ENCODE measurements around the gene MYL6B.
"Not testable (repeated sequence)": the region's sequence is repeated elsewhere in the genome, so short reads cannot be mapped to it uniquely, and the experiment has no call there.

Gene MYL6B

DNA sequence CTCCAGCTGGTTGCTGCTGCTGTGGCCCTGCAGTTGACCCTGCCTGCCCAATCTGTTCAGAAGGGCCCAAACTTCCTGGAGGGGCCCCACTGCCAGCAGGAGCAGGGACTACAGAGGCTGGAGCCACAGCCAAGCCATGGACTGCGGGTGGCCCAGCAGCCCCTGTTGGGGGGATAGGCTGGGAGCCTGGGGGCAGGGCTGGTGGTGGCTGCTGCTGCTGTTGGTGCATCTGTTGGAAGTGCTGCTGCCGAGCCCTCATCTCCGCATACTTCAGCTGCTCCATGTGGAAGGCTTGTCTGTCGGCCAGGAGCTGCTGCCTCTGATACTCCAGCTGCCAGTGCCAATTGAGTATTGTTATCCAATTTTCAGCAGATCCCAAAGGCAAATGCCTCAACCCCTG, 13.0 kb downstream of the MYL6B start:
- no peak for DNase-seq (ENCODE audit: low read depth, low spot score)

DNA sequence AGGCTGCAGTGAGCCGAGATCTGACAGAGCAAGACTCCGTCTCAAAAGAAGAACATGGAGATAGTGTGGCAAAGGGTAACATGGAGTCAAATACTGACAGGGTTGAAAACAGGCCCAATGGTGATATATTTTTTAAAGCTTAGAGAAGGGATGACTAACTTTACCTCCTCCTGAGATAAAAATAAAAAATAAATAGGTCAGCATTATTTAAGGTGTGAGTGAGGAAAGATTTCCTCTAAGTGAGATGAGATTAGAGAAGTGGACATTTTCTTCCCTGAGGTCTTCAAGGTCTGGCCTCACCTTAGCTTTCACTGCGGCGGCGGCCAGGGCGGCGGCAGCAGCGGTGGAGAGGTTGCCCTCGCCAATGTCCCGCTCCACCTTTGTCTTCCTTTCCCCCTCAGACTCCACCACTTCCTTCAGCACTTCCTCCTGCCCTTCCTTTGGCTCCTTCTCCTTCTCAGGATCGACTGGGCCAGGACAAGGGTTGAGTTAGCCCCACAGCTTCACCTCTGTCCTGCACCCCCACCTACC, 16.9 kb downstream of the MYL6B start:
- no peak for DNase-seq (ENCODE audit: low read depth, low spot score)

- no peak for DNase-seq (ENCODE audit: low read depth, low spot score)
Measured at GRCh38 chr12:56172839-56173238, 20.5 kb downstream of the MYL6B start.

- no peak for DNase-seq (ENCODE audit: low read depth, low spot score)
Measured at GRCh38 chr12:56178347-56178746, 26.0 kb downstream of the MYL6B start.

DNA sequence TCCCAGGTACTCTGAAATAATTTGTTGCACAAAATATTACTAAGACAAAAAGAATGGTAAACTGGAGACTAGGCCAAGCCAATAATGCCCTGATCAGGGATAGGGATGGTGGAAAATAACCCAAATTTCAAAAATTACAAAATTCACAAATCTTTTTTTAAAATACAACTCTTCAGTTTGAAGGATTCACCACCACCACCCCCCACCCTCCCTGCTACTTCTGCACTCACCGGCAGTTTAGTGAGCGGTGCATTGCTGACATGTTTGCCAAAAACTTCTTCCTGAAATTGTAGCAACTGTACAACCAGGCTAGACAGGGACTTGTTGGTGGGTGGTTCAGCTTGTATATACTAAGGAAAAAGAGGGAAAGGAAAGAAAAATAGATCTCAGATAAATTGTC, 34.6 kb downstream of the MYL6B start:
- no peak for DNase-seq (ENCODE audit: low read depth, low spot score)

DNA sequence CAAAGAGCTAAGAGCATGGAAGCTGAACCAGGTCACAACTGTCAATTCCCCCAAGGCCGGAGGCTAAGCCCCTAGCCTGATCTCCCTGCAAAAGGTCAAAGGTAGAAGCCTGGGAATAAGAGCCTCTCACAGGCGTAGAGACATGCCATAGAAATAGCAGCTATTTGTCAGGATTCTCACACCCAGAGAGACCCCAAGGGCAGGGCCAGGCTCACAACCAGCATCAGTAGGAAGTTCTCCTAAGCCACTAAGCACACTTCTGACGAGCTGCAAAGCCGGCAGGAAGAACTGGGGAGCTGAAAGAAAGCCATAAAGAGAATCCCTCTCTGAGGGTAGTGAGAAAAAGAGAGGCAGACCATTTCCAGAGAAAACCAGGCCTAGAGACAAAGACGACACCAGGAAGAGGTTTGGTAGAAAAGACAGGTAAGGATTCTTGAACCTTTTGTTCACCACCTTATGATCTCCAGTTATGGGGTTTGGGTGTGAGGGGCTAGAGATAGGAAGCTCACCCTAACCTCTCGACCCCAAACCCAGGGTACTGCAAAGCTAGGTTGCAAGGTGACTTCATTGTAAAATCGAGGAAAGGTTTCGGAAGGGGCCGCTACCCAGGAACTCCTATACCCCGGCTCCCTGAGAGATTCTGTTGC, 35.9 kb downstream of the MYL6B start:
- no peak for DNase-seq (ENCODE audit: low read depth, low spot score)

- DNase-seq (ENCODE audit: low read depth, low spot score) = no peak
Measured at GRCh38 chr12:56188778-56189098, 36.4 kb downstream of the MYL6B start.

DNA sequence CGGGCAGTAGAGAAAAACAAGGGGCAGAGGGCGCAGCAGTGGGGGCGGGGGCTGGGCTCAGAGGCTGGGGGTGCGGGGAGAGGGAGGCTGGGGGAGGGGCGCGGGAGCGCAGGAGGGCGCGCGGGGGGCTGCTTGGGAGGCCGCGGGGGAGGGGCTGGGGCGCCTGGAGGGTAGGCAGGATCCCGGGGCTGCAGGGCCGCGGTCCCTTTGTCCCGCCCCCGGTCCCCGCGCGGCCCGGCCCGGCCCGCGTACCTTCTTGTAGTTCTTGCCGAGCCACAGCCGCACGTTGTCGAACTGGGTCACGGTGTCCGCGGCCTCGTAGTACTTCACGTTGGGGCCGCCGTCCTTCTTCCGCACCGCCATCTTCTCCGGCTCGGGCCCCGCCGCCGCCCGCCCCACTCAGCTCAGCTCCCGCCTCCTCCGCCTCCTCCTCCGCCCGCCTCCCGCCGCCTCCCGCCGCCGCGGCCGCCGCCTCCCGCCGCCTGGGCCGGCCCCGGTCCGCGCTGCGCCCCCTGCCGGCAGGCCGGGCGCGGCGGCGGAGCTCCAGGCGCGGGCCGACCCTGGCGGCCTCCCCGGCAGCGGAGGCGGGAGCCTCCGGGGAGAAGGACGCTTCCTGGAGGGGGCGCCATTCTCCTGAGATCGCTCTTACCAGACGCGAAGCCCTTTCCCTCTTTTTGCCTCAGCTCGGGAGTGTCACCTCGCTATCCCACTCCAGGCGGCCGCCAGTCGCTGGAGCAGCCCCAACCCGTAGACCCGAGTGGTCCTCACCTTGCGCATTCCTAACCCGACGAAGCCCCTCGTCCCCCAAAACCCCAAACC, 36.9 kb downstream of the MYL6B start, which contains the start of gene SMARCC2:
SMARCC2 (minus strand) TSS at position 385 of the 819 bp plus-strand sequence; CDS start at position 363, 22 bp downstream.
- DNase-seq (ENCODE audit: low read depth, low spot score) = peak; percentile 48

DNA sequence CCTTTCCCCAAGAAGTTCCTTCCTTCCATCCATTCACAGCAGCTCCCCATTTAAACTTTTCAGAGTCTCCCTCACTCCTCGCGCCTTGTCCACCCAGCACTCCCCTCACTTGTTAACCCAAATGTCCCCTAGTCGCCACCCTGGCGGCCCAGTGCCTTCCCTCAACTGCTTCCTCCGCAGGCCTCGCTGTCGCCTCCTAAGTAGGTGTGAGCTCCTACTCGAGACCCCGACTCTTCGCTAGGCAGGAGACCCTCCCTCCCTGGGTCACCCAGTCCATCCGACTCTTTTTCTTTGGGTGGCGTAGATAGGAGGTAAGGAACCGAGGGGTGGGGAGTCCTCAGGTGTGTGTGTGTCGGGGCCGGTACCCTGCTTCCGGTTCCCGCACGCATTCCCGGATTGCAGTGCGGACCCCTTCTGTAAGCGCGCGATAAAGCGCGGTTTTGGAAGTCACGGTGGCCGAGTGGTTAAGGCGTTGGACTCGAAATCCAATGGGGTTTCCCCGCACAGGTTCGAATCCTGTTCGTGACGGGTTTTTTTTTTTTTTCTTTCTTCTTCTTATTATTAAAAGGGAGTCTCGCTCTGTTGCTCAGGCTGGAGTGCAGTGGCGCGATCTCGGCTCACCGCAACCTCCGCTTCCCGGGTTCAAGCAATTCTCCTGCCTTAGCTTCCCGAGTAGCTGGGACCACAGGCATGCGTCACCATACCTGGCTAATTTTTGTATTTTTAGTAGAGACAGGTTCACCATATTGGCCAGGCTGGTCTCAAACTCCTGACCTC, 37.7 kb downstream of the MYL6B start:
- DNase-seq (ENCODE audit: low read depth, low spot score) = peak; percentile 67

- DNase-seq (ENCODE audit: low read depth, low spot score) = no peak
Measured at GRCh38 chr12:56190695-56191155, 38.3 kb downstream of the MYL6B start.

GRCh38 chr12:56192582-56192981, 40.2 kb downstream of the MYL6B start:
- no peak for DNase-seq (ENCODE audit: low read depth, low spot score)

- DNase-seq (ENCODE audit: low read depth, low spot score) = peak; percentile 47
Measured at GRCh38 chr12:56193025-56193578, 40.7 kb downstream of the MYL6B start.

DNA sequence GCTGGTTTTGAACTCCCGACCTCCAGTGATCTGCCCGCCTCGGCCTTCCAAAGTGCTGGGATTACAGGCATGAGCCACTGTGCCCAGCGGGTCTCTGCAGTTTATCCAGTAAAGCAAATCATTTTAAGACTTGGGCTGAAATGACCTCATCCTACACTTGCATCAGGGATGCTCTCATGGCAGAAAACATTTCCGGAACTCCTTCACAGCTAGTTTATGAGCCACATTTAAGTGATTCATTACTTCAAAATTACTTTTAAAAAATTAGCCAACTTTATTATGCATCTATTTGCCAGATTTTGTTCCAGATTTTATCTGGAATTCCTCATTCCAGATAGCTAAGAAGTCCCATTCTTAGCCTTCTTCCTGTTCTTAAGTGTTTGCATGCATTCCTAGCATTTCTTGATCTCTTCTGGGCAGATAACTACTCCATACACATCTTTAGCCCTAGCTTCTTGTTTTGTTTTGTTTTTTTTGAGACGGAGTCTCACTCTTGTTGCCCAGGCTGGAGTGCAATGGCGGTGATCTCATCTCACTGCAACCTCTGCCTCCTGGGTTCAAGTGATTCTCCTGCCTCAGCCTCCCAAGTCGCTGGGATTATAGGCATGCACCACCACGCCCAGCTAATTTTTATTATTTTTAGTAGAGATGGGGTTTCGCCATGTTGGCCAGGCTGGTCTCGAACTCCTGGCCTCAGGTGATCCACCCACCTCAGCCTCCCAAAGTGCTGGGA, 44.6 kb downstream of the MYL6B start:
- DNase-seq (ENCODE audit: low read depth, low spot score) = not testable (repeated sequence)

GRCh38 chr12:56197921-56198635, 45.7 kb downstream of the MYL6B start:
- no peak for DNase-seq (ENCODE audit: low read depth, low spot score)

DNA sequence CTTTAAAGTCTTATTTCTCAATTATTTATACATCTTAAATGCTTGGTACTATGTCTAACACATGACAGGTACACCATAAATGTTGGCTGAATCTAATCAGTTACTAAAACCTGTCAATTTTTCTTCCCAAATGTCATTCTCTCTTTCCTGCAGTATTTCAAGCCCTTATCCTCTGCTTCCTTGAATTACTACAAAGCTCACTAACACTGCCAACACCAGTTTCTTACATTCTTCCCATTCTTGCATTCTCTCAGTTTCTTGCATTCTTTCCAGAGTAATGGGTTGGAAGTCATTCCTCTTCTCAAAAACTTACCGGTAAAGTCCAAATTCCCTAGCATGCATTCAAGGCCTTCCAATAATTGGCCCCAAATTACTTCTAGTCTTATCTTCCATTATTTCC, 46.4 kb downstream of the MYL6B start:
- DNase-seq (ENCODE audit: low read depth, low spot score) = no peak

GRCh38 chr12:56202366-56202765, 50.0 kb downstream of the MYL6B start:
- no peak for DNase-seq (ENCODE audit: low read depth, low spot score)

DNA sequence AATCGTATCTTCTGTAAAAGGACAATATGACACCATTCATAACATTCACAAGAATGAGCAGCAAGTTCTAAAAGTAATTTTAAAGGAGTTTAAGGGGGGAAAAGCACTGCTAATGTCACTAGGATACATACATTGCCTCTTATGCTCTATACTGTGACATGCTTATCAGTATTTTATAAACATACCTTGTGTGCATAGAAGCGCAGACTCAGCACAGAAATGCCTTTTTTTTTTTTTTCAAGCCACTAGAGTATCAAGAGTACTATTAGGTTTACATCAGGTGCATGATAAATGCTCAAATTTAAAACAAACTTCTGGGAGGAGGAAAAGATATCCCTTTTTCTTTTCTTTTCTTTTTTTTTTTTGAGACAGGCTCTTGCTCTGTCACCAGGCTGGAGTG, 50.5 kb downstream of the MYL6B start:
- no peak for DNase-seq (ENCODE audit: low read depth, low spot score)

DNA sequence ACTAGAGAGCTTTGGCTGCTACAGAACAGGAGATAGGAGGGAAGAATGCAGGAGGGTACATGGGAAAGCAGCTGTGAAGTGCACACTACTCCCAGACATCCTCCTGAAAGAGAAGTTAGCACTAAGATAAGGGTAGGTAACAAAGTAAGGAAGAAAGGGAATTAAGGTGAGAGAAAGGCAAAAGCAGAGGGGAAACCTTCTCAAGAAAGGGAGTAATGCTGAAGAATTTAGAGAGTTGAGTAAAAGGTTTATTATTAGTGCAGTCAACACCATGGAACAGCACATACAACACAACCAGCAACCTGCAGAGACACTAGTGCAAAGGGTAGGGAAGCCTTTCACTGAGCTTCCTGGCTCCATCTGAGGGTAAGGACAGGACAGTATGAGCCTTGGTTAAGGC, 51.9 kb downstream of the MYL6B start:
- DNase-seq (ENCODE audit: low read depth, low spot score) = no peak

GRCh38 chr12:56205445-56205844, 53.1 kb downstream of the MYL6B start:
- DNase-seq (ENCODE audit: low read depth, low spot score) = no peak

GRCh38 chr12:56206452-56207166, 54.2 kb downstream of the MYL6B start:
- DNase-seq (ENCODE audit: low read depth, low spot score) = no peak
